ENCODE results near the gene P2RX2.

GRCh38 chr12:132575661-132576060 is 42.9 kb upstream of the P2RX2 start:
- TF ChIP-seq POLR2AphosphoS5 (IDR thresholded peaks at IDR 0.05; ENCODE audit: low read depth) (no peak), CTCF (conservative IDR thresholded peaks at IDR 0.05; ENCODE audit: low read depth in 2 of 2) (no peak), ETS1 (IDR thresholded peaks at IDR 0.05) (no peak), EZH2 (IDR thresholded peaks at IDR 0.05; ENCODE audit: low read depth, unreplicated experiment) (no peak), NANOG (IDR thresholded peaks at IDR 0.05; ENCODE audit: borderline replicate concordance) (no peak)
